Neural cell (in vitro differentiated cells): Measurements from ENCODE around the gene HDLBP. TPM values are rescaled to one million over a fixed set of nuclear protein-coding genes. Genes with fewer than 3 reads are reported as not detected.

Source experiments
- H2AFZ ChIP-seq: fragments of 200-600, 300-800 bp; sonication (generic), shearing (Covaris generic); 2 replicates; pipeline ENCODE4 v1.6.0; 2014; ENCODE audit warnings: low read depth, mild to moderate bottlenecking, antibody characterized with exemption, low read length, moderate library complexity
- H3F3A ChIP-seq: fragments of 200-600 bp; shearing (Covaris generic); 2 replicates; pipeline ENCODE4 v1.6.1; 2016; ENCODE audit warnings: mild to moderate bottlenecking, moderate library complexity, mixed read lengths, antibody characterized with exemption, low read length; ENCODE audit not compliant: insufficient read depth, poor library complexity, severe bottlenecking
- H3K27ac ChIP-seq: fragments of 200-600, 300-800 bp; sonication (generic), shearing (Covaris generic); 2 replicates; pipeline ENCODE4 v1.5.1; 2014; ENCODE audit warnings: mild to moderate bottlenecking, low read length, moderate library complexity
- H3K27me3 ChIP-seq: fragments of 300-800, 200-600 bp; sonication (generic), shearing (Covaris generic); 2 replicates; pipeline ENCODE4 v1.6.0; 2014; ENCODE audit warnings: mild to moderate bottlenecking, low read depth, low read length, moderate library complexity; ENCODE audit not compliant: insufficient read depth
- H3K36me3 ChIP-seq: fragments of 300-800, 200-600 bp; sonication (generic), shearing (Covaris generic); 2 replicates; pipeline ENCODE4 v1.5.1; 2014; ENCODE audit warnings: mild to moderate bottlenecking, antibody characterized with exemption, low read length, moderate library complexity; ENCODE audit not compliant: insufficient read depth
- H3K4me2 ChIP-seq: fragments of 300-800, 200-600 bp; sonication (generic), shearing (Covaris generic); 2 replicates; pipeline ENCODE4 v1.6.0; 2014; ENCODE audit warnings: mild to moderate bottlenecking, low read length
- H3K4me3 ChIP-seq: fragments of 300-800, 200-600 bp; sonication (generic), shearing (Covaris generic); 2 replicates; pipeline ENCODE4 v1.5.1; 2014; ENCODE audit warnings: mild to moderate bottlenecking, low read length, moderate library complexity
- H3K79me2 ChIP-seq: fragments of 200-600 bp; shearing (Covaris generic); replicated peaks from 2 replicates; pipeline ENCODE4 v1.6.0; 2014; ENCODE audit warnings: mild to moderate bottlenecking, low read length, moderate library complexity; ENCODE audit not compliant: insufficient read depth
- H3K9ac ChIP-seq: fragments of 300-800, 200-600 bp; sonication (generic), shearing (Covaris generic); 2 replicates; pipeline ENCODE4 v1.6.1; 2016; ENCODE audit warnings: mild to moderate bottlenecking, low read length, mixed read lengths
- H3K9me2 ChIP-seq: fragments of 200-600 bp; shearing (Covaris generic); 2 replicates; pipeline ENCODE4 v1.6.1; 2016; ENCODE audit warnings: mild to moderate bottlenecking, low read length, mixed read lengths; ENCODE audit not compliant: insufficient read depth
- H3K9me3 ChIP-seq: fragments of 200-600, 300-800 bp; sonication (generic), shearing (Covaris generic); 2 replicates; pipeline ENCODE4 v1.6.1; 2016; ENCODE audit warnings: mild to moderate bottlenecking, mixed run types, low read length, moderate library complexity, mixed read lengths
- H4K20me1 ChIP-seq: fragments of 200-600 bp; shearing (Covaris generic); 2 replicates; pipeline ENCODE4 v1.6.1; 2016; ENCODE audit warnings: mild to moderate bottlenecking, mixed run types; ENCODE audit not compliant: insufficient read depth
- EP300 ChIP-seq: fragments of 450-650 bp; conservative IDR thresholded peaks from 2 replicates; pipeline ENCODE4 v1.6.1; 2014; ENCODE audit warnings: antibody characterized with exemption, mild to moderate bottlenecking, moderate library complexity; ENCODE audit not compliant: poor library complexity, severe bottlenecking
- EZH2 ChIP-seq: fragments of 200-600, 300-800 bp; shearing (Covaris generic), sonication (generic); IDR thresholded peaks from 2 replicates; pipeline ENCODE4 v1.6.1; 2014; ENCODE audit warnings: antibody characterized with exemption, low read length, borderline replicate concordance, mild to moderate bottlenecking; ENCODE audit not compliant: insufficient read depth, poor library complexity, severe bottlenecking
- MXI1 ChIP-seq: fragments of 450-650 bp; conservative IDR thresholded peaks from 2 replicates; pipeline ENCODE4 v1.6.1; 2014; ENCODE audit warnings: antibody characterized with exemption, mild to moderate bottlenecking; ENCODE audit not compliant: poor library complexity, severe bottlenecking
- POLR2AphosphoS5 ChIP-seq: IDR thresholded peaks from 2 replicates; pipeline ENCODE4 v1.6.1; 2012
- RAD21 ChIP-seq: fragments of 450-650 bp; conservative IDR thresholded peaks from 2 replicates; pipeline ENCODE4 v1.6.1; 2014; ENCODE audit warnings: antibody characterized with exemption, mild to moderate bottlenecking, moderate library complexity
- REST ChIP-seq: IDR thresholded peaks from 2 replicates; pipeline ENCODE4 v1.6.1; 2012; ENCODE audit warnings: borderline replicate concordance
- SMC3 ChIP-seq: fragments of 450-650 bp; conservative IDR thresholded peaks from 2 replicates; pipeline ENCODE4 v1.6.1; 2014; ENCODE audit warnings: antibody characterized with exemption, mild to moderate bottlenecking, moderate library complexity; ENCODE audit not compliant: poor library complexity
- TAF1 ChIP-seq: IDR thresholded peaks from 2 replicates; pipeline ENCODE4 v1.6.1; 2012; ENCODE audit warnings: low read depth
- polyA plus RNA-seq: library from polyadenylated mRNA; depleted of rRNA; stranded (reverse); fragments of >200 nt; gene quantifications from 2 replicates; pipeline ENCODE4 v1.2.3, GENCODE V29; 2014
- TF ChIP-seq, protein P1 (sequence below): fragments of 450-650 bp; IDR thresholded peaks from 2 replicates; pipeline ENCODE4 v1.5.1; 2014; ENCODE audit warnings: antibody characterized with exemption, mild to moderate bottlenecking, moderate library complexity; ENCODE audit not compliant: poor library complexity, severe bottlenecking

HDLBP gene
- polyA plus RNA-seq, 1 donor from 2014 or later: 61.9 TPM

GRCh38 chr2:241291977-241292376 lies 23.5 kb downstream of the HDLBP start:
- H3K9me3 ChIP-seq: no peaks in the 10 kb centered on the region
- H3K9me2 ChIP-seq: no peaks in the 10 kb centered on the region
- no peak overlapping the region for H2AFZ ChIP-seq
- H3F3A ChIP-seq: no peaks in the 10 kb centered on the region
- no peak overlapping the region for H3K4me3 ChIP-seq
- no peaks in the 10 kb centered on the region for H3K36me3 ChIP-seq
- no peaks in the 10 kb centered on the region for H4K20me1 ChIP-seq
- TF ChIP-seq, protein P1, sequence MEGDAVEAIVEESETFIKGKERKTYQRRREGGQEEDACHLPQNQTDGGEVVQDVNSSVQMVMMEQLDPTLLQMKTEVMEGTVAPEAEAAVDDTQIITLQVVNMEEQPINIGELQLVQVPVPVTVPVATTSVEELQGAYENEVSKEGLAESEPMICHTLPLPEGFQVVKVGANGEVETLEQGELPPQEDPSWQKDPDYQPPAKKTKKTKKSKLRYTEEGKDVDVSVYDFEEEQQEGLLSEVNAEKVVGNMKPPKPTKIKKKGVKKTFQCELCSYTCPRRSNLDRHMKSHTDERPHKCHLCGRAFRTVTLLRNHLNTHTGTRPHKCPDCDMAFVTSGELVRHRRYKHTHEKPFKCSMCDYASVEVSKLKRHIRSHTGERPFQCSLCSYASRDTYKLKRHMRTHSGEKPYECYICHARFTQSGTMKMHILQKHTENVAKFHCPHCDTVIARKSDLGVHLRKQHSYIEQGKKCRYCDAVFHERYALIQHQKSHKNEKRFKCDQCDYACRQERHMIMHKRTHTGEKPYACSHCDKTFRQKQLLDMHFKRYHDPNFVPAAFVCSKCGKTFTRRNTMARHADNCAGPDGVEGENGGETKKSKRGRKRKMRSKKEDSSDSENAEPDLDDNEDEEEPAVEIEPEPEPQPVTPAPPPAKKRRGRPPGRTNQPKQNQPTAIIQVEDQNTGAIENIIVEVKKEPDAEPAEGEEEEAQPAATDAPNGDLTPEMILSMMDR: no peak
- no peak for TF ChIP-seq EP300
- no peak for TF ChIP-seq REST
- no peak for TF ChIP-seq SMC3
- TF ChIP-seq MXI1: no peak
- no peak for TF ChIP-seq POLR2AphosphoS5
- no peak for TF ChIP-seq RAD21
- TF ChIP-seq TAF1: no peak
- no peak for TF ChIP-seq EZH2
- H3K79me2 ChIP-seq: peaks cover 5% of the 10 kb centered on the region
- H3K4me2 ChIP-seq: no peak overlapping the region
- no peak overlapping the region for H3K9ac ChIP-seq
- H3K27ac ChIP-seq: no peak overlapping the region
- H3K27me3 ChIP-seq: no peaks in the 10 kb centered on the region

GRCh38 chr2:241291153-241291552 lies 24.3 kb downstream of the HDLBP start:
- TF ChIP-seq RAD21 (no peak), TAF1 (no peak), REST (no peak), EP300 (no peak), EZH2 (no peak), MXI1 (no peak)
- TF ChIP-seq, protein P1: no peak
- Histone ChIP-seq H3K9ac (no peak overlapping the region), H3K9me2 (no peaks in the 10 kb centered on the region), H3K79me2 (peaks cover 5% of the 10 kb centered on the region), H3K27ac (no peak overlapping the region), H4K20me1 (no peaks in the 10 kb centered on the region), H3F3A (no peaks in the 10 kb centered on the region), H3K36me3 (no peaks in the 10 kb centered on the region), H3K9me3 (no peaks in the 10 kb centered on the region), H3K27me3 (no peaks in the 10 kb centered on the region), H2AFZ (no peak overlapping the region), H3K4me2 (no peak overlapping the region), H3K4me3 (no peak overlapping the region)
